ENCODE measurements around the gene HIGD2A. TPM values are rescaled to one million over a fixed set of nuclear protein-coding genes. Genes with fewer than 3 reads are reported as not detected.

HIGD2A gene
- polyA plus RNA-seq, 10 donors, result 129 to 183 (median 157) TPM

Other genes starting within 250 kb of the HIGD2A start
- 10 to 100 TPM; 10.7 to 18.5 (median 14.4) TPM for gene SIMC1, start 150.3 kb upstream of the HIGD2A start, polyA plus RNA-seq (ENCODE audit: insufficient read length in 10 of 10)
- 10 to 100 TPM; 53.6 to 69.0 (median 58.6) TPM for gene KIAA1191, start 27.0 kb upstream of the HIGD2A start, polyA plus RNA-seq (ENCODE audit: insufficient read length in 10 of 10)
- 10 to 100 TPM in 6 of 10 donors, 1 to 10 TPM in 4; 8.6 to 13.6 (median 10.9) TPM for gene ARL10, start 23.3 kb upstream of the HIGD2A start, polyA plus RNA-seq (ENCODE audit: insufficient read length in 10 of 10)
- 10 to 100 TPM; 21.6 to 34.0 (median 28.2) TPM for gene NOP16, start 153 bp upstream of the HIGD2A start, polyA plus RNA-seq (ENCODE audit: insufficient read length in 10 of 10)
- 10 to 100 TPM; 42.0 to 67.1 (median 50.2) TPM for gene CLTB, start 27.8 kb downstream of the HIGD2A start, polyA plus RNA-seq (ENCODE audit: insufficient read length in 10 of 10)
- gene FAF2, start 59.6 kb downstream of the HIGD2A start, polyA plus RNA-seq (ENCODE audit: insufficient read length in 10 of 10), result 10 to 100 TPM; 22.9 to 33.3 (median 27.4) TPM
- 10 to 100 TPM; 22.0 to 48.4 (median 27.0) TPM for gene RNF44, start 148.7 kb downstream of the HIGD2A start, polyA plus RNA-seq (ENCODE audit: insufficient read length in 10 of 10)
- gene CDHR2, start 160.6 kb downstream of the HIGD2A start, polyA plus RNA-seq (ENCODE audit: insufficient read length in 10 of 10), result under 1 TPM in 8 of 10 donors, not detected in 2; 0.27 to 0.88 (median 0.49) TPM
- gene GPRIN1, start 221.4 kb downstream of the HIGD2A start, polyA plus RNA-seq (ENCODE audit: insufficient read length in 10 of 10), result 1 to 10 TPM in 3 of 10 donors, under 1 TPM in 7; 0.38 to 4.1 (median 0.63) TPM
- gene SNCB, start 241.8 kb downstream of the HIGD2A start, polyA plus RNA-seq (ENCODE audit: insufficient read length in 10 of 10), result under 1 TPM in 1 of 10 donors, not detected in 9; 0.15 TPM
- under 1 TPM in 2 of 10 donors, not detected in 8; 0.05 to 0.17 TPM for gene EIF4E1B, start 241.9 kb downstream of the HIGD2A start, polyA plus RNA-seq (ENCODE audit: insufficient read length in 10 of 10)